Mammary epithelial cell (primary cell): ENCODE data around the gene YAP1.

Source experiments
- EZH2 ChIP-seq: IDR thresholded peaks from 2 replicates; pipeline ENCODE4 v1.6.1; 2012; ENCODE audit warnings: low read length, inconsistent platforms, borderline replicate concordance
- TF ChIP-seq, protein P1 (sequence below), 2 donors: IDR thresholded peaks in 1 of 2; conservative IDR thresholded peaks in 1 of 2; 2 replicates each; pipeline ENCODE4 v1.5.1; 2011 to 2012; ENCODE audit warnings: inconsistent platforms in 2 of 2, low read length in 2 of 2, mild to moderate bottlenecking in 2 of 2, control low read depth in 1 of 2, low read depth in 1 of 2; ENCODE audit not compliant: insufficient read depth in 1 of 2; ENCODE audit errors: extremely low read depth in 1 of 2

DNA sequence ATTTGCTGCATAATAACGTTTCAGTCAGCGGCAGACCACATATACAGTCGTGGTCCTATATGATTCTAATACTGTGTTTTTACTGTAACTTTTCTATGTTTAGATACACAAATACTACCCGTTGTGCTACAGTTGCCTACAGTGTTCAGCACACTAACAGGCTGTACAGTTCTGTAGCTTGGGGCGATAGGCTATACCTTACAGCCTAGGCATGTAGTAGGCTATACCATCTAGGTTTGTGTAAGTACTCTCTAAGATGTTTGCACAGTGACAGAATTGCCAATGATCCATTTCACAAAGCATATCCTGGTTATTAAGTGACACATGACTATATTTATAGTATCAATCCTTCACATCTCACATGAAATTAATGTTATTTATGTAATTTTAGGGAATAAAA is 78.2 kb downstream of the YAP1 start:
- TF ChIP-seq, protein P1, sequence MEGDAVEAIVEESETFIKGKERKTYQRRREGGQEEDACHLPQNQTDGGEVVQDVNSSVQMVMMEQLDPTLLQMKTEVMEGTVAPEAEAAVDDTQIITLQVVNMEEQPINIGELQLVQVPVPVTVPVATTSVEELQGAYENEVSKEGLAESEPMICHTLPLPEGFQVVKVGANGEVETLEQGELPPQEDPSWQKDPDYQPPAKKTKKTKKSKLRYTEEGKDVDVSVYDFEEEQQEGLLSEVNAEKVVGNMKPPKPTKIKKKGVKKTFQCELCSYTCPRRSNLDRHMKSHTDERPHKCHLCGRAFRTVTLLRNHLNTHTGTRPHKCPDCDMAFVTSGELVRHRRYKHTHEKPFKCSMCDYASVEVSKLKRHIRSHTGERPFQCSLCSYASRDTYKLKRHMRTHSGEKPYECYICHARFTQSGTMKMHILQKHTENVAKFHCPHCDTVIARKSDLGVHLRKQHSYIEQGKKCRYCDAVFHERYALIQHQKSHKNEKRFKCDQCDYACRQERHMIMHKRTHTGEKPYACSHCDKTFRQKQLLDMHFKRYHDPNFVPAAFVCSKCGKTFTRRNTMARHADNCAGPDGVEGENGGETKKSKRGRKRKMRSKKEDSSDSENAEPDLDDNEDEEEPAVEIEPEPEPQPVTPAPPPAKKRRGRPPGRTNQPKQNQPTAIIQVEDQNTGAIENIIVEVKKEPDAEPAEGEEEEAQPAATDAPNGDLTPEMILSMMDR (conservative IDR thresholded peaks at IDR 0.05 in 1 of 2, IDR thresholded peaks at IDR 0.05 in 1 of 2; ENCODE audit: extremely low read depth in 1 of 2, insufficient read depth in 1 of 2, low read depth in 1 of 2, low read length in 2 of 2): no peak
- no peak for TF ChIP-seq EZH2
